HCT116 (cell line): ENCODE measurements around the gene AARS2. TPM values are rescaled to one million over a fixed set of nuclear protein-coding genes. Genes with fewer than 3 reads are reported as not detected.

Experiments used
- ATAC-seq: fragments of 200-7000 bp; cut with Tn5 transposase; 2 replicates; pipeline ENCODE4 v1.9.1; 2020; ENCODE audit warnings: mild to moderate bottlenecking, moderate library complexity
- BruUV-seq: library from RNA; stranded (reverse); fragments of 400-500 nt; replicated peaks from 2 replicates; lab custom pipeline; 2021; lab: Mats Ljungman, UMichigan
- CTCF ChIA-PET: fragments of 300-600 bp; sonication (Branson Sonifier 250); formaldehyde crosslinking; loops from one replicate; lab custom pipeline; 2021; ENCODE audit warnings: antibody characterized with exemption; lab: Charles Lee
- POLR2A ChIA-PET: fragments of 300-600, 350-600 bp; sonication (Branson Sonifier 250); formaldehyde crosslinking; loops from one replicate; lab custom pipeline; 2021; ENCODE audit warnings: antibody characterized with exemption; lab: Charles Lee
- RAD21 ChIA-PET, 2 experiments: fragments of 300-600 bp; sonication (Branson Sonifier 250); formaldehyde crosslinking; loops; one replicate each; lab custom pipeline; 2023; ENCODE audit warnings: low total read pairs in 2 of 2; ENCODE audit not compliant: uncharacterized antibody in 2 of 2, unreplicated experiment in 2 of 2, low non-redundant PET in 1 of 2; lab: Charles Lee
- DNase-seq: peaks from one replicate; pipeline ENCODE4 v3.0.0-alpha.2; 2010; ENCODE audit warnings: low read depth, low spot score
- H2AFZ ChIP-seq: fragments of 200-600 bp; shearing (Covaris generic), sonication (generic); 2 replicates; pipeline ENCODE4 v1.6.1; 2017; ENCODE audit warnings: low read depth, mixed run types, mixed read lengths, antibody characterized with exemption, low read length; ENCODE audit not compliant: poor library complexity, severe bottlenecking
- H3K27ac ChIP-seq: 2 replicates; pipeline ENCODE4 v1.5.1; 2012; ENCODE audit warnings: low read depth, low read length
- H3K27me3 ChIP-seq: fragments of 200-600 bp; sonication (generic); 2 replicates; pipeline ENCODE4 v1.6.1; 2016; ENCODE audit warnings: mixed run types, low read length, mixed read lengths; ENCODE audit not compliant: insufficient read depth
- H3K36me3 ChIP-seq, 2 experiments: fragments of 200-500 bp in 1 of 2; fragments of 200-600 bp in 1 of 2; sonication (Bioruptor generic) in 1 of 2; sonication (generic) in 1 of 2; 2 replicates each; pipeline versions ENCODE4 v1.5.1 to v1.6.1; 2014 to 2016; ENCODE audit warnings: low read length in 2 of 2, inconsistent platforms in 1 of 2, mixed read lengths in 1 of 2, mixed run types in 1 of 2; ENCODE audit not compliant: insufficient read depth in 2 of 2, control insufficient read depth in 1 of 2
- H3K4me1 ChIP-seq, 2 experiments: fragments of 200-600 bp in 1 of 2; sonication (generic) in 1 of 2; 2 replicates each; pipeline versions ENCODE4 v1.5.1 to v1.6.1; 2012 to 2017; ENCODE audit warnings: low read length in 2 of 2, inconsistent platforms in 1 of 2, mild to moderate bottlenecking in 1 of 2, mixed read lengths in 1 of 2, mixed run types in 1 of 2, moderate library complexity in 1 of 2; ENCODE audit not compliant: insufficient read depth in 2 of 2, control insufficient read depth in 1 of 2
- H3K4me2 ChIP-seq: fragments of 200-600 bp; sonication (generic); 2 replicates; pipeline ENCODE4 v1.6.1; 2017; ENCODE audit warnings: mixed run types, low read length, mixed read lengths
- H3K4me3 ChIP-seq, 2 experiments: fragments of 200-600 bp in 1 of 2; sonication (generic) in 1 of 2; replicated peaks in 1 of 2; 2 replicates each; pipeline ENCODE4 v1.5.1; 2011 to 2016; ENCODE audit warnings: low read length in 2 of 2, control low read depth in 1 of 2, low read depth in 1 of 2, mild to moderate bottlenecking in 1 of 2, mixed read lengths in 1 of 2, mixed run types in 1 of 2
- H3K79me2 ChIP-seq: fragments of 200-600 bp; sonication (generic); 2 replicates; pipeline ENCODE4 v1.6.1; 2017; ENCODE audit warnings: mild to moderate bottlenecking, mixed run types, low read length, moderate library complexity, mixed read lengths; ENCODE audit not compliant: insufficient read depth
- H3K9ac ChIP-seq: fragments of 200-600 bp; sonication (generic); 2 replicates; pipeline ENCODE4 v1.6.1; 2016; ENCODE audit warnings: low read length, mixed read lengths
- H3K9me2 ChIP-seq: fragments of 200-600 bp; sonication (generic), shearing (Covaris generic); 2 replicates; pipeline ENCODE4 v1.6.1; 2017; ENCODE audit warnings: mixed run types, mild to moderate bottlenecking, moderate library complexity; ENCODE audit not compliant: insufficient read depth
- H3K9me3 ChIP-seq, 2 experiments: fragments of 200-500 bp in 1 of 2; fragments of 200-600 bp in 1 of 2; sonication (Bioruptor generic) in 1 of 2; sonication (generic) in 1 of 2; 2 replicates each; pipeline ENCODE4 v1.6.1; 2014 to 2017; ENCODE audit warnings: low read length in 2 of 2, mixed read lengths in 2 of 2, inconsistent platforms in 1 of 2, low read depth in 1 of 2, mild to moderate bottlenecking in 1 of 2, mixed run types in 1 of 2, moderate library complexity in 1 of 2; ENCODE audit not compliant: control insufficient read depth in 1 of 2, insufficient read depth in 1 of 2
- H4K20me1 ChIP-seq: fragments of 200-600 bp; sonication (generic), shearing (Covaris generic); 2 replicates; pipeline ENCODE4 v1.6.1; 2017; ENCODE audit warnings: mixed run types, mild to moderate bottlenecking, moderate library complexity; ENCODE audit not compliant: insufficient read depth
- ELF1 ChIP-seq: IDR thresholded peaks from 2 replicates; pipeline ENCODE4 v1.6.1; 2012; ENCODE audit warnings: low read depth, borderline replicate concordance
- EZH2 ChIP-seq: fragments of 200-600 bp; sonication (generic); IDR thresholded peaks from 2 replicates; pipeline ENCODE4 v1.6.1; 2017; ENCODE audit warnings: antibody characterized with exemption, mixed run types
- EZH2phosphoT487 ChIP-seq: fragments of 200-600 bp; IDR thresholded peaks from 2 replicates; pipeline ENCODE4 v1.6.1; 2018; ENCODE audit warnings: antibody characterized with exemption, borderline replicate concordance
- FOSL1 ChIP-seq: IDR thresholded peaks from 2 replicates; pipeline ENCODE4 v1.6.1; 2012; ENCODE audit warnings: low read depth
- JUND ChIP-seq: IDR thresholded peaks from 2 replicates; pipeline ENCODE4 v1.6.1; 2012
- POLR2A ChIP-seq: IDR thresholded peaks from 2 replicates; pipeline ENCODE4 v1.7.0; 2011; ENCODE audit warnings: borderline replicate concordance; ENCODE audit not compliant: insufficient read depth, insufficient read length; ENCODE audit errors: extremely low read depth
- POLR2AphosphoS5 ChIP-seq: IDR thresholded peaks from 2 replicates; pipeline ENCODE4 v1.6.1; 2011; ENCODE audit warnings: mild to moderate bottlenecking, low read depth, low read length, moderate library complexity
- SIN3A ChIP-seq: IDR thresholded peaks from 2 replicates; pipeline ENCODE4 v1.6.1; 2012; ENCODE audit warnings: low read depth
- SRF ChIP-seq: IDR thresholded peaks from 2 replicates; pipeline ENCODE4 v1.6.1; 2012; ENCODE audit warnings: low read depth
- TCF7L2 ChIP-seq: IDR thresholded peaks from 2 replicates; pipeline ENCODE4 v1.7.0; 2011; ENCODE audit warnings: borderline replicate concordance, inconsistent platforms; ENCODE audit not compliant: insufficient read depth, insufficient read length; ENCODE audit errors: extremely low read depth
- ZFX ChIP-seq: fragments of 450-650 bp; IDR thresholded peaks from 2 replicates; pipeline ENCODE4 v1.6.1; 2017
- intact Hi-C: fragments of 100-400 bp; cut with micrococcal nuclease; formaldehyde crosslinking; loops from 2 replicates; pipeline ENCODE4 v1.10.0; 2022
- total RNA-seq: library from RNA; stranded (reverse); gene quantifications from one replicate; pipeline ENCODE4 v1.2.1, GENCODE V29; 2021; ENCODE audit not compliant: unreplicated experiment
- TF ChIP-seq, protein P1 (sequence below): IDR thresholded peaks from 2 replicates; pipeline ENCODE4 v1.6.1; 2012
- TF ChIP-seq, protein P2 (sequence below): IDR thresholded peaks from 2 replicates; pipeline ENCODE4 v1.6.1; 2012; ENCODE audit warnings: low read depth
- TF ChIP-seq, protein P3 (sequence below): IDR thresholded peaks from 2 replicates; pipeline ENCODE4 v1.6.1; 2012

AARS2 gene
- total RNA-seq, 1 experiment from 2014 or later: 14.9 TPM

DNA sequence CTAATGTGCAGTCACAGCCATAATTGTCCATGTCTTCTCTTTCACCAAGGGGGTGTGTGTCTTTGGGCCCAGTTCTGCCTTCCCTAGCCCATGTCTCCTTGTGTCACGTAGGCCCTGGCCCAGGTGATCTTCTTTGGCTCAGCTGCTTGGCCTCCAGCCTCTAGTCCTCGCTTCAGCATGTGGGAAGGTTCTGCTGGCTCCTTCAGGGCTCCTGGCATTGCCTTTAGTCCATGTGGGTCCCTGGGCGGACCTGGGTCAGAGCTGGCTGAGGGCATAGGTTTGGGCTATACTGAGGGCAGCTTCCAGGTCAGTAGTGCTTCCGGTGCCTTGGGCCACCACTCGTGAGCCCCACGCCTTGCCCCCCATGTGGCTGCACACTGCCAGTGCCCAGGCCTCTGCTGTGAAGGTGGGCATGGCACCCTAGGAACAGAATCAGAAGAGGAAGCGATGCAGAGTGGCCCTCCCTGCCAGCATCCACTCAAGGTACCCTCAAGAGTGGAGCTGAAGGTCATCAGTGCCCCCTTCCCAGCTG lies 12.8 kb downstream of the AARS2 start:
- no peaks in the 10 kb centered on the region for H3K79me2 ChIP-seq
- TF ChIP-seq POLR2A (no peak), TCF7L2 (no peak), ELF1 (no peak), JUND (no peak), SRF (no peak), FOSL1 (no peak), POLR2AphosphoS5 (no peak), SIN3A (no peak), EZH2 (no peak), ZFX (no peak), EZH2phosphoT487 (no peak)
- TF ChIP-seq, protein P1, sequence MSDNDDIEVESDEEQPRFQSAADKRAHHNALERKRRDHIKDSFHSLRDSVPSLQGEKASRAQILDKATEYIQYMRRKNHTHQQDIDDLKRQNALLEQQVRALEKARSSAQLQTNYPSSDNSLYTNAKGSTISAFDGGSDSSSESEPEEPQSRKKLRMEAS: no peak
- TF ChIP-seq, protein P2, sequence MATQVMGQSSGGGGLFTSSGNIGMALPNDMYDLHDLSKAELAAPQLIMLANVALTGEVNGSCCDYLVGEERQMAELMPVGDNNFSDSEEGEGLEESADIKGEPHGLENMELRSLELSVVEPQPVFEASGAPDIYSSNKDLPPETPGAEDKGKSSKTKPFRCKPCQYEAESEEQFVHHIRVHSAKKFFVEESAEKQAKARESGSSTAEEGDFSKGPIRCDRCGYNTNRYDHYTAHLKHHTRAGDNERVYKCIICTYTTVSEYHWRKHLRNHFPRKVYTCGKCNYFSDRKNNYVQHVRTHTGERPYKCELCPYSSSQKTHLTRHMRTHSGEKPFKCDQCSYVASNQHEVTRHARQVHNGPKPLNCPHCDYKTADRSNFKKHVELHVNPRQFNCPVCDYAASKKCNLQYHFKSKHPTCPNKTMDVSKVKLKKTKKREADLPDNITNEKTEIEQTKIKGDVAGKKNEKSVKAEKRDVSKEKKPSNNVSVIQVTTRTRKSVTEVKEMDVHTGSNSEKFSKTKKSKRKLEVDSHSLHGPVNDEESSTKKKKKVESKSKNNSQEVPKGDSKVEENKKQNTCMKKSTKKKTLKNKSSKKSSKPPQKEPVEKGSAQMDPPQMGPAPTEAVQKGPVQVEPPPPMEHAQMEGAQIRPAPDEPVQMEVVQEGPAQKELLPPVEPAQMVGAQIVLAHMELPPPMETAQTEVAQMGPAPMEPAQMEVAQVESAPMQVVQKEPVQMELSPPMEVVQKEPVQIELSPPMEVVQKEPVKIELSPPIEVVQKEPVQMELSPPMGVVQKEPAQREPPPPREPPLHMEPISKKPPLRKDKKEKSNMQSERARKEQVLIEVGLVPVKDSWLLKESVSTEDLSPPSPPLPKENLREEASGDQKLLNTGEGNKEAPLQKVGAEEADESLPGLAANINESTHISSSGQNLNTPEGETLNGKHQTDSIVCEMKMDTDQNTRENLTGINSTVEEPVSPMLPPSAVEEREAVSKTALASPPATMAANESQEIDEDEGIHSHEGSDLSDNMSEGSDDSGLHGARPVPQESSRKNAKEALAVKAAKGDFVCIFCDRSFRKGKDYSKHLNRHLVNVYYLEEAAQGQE: no peak
- TF ChIP-seq, protein P3, sequence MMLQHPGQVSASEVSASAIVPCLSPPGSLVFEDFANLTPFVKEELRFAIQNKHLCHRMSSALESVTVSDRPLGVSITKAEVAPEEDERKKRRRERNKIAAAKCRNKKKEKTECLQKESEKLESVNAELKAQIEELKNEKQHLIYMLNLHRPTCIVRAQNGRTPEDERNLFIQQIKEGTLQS: no peak
- TF ChIP-seq, all 23 proteins: peak for 0
- Histone ChIP-seq H3K4me2 (no peak overlapping the region), H3K9me2 (no peaks in the 10 kb centered on the region), H3K4me3 (no peak overlapping the region), H3K9me3 (no peaks in the 10 kb centered on the region), H3K36me3 (peaks cover 17 to 41% of the 10 kb centered on the region in 2 experiments), H3K27ac (no peak overlapping the region), H3K27me3 (no peaks in the 10 kb centered on the region), H4K20me1 (no peaks in the 10 kb centered on the region), H3K4me1 (peaks cover 0 to under 1% of the 10 kb centered on the region in 2 experiments; a peak in 1 of 4 replicates), H3K9ac (no peak overlapping the region), H2AFZ (no peak overlapping the region)
- DNase-seq (no peak), ATAC-seq (no peak)
- ChIA-PET CTCF (no interaction called here), POLR2A (no interaction called here), RAD21 (no interaction called here)
- intact Hi-C loops: no loop called here
- no TSS peak for BruUV-seq
